Keratinocyte (primary cell): ENCODE data around the gene ASB14. TPM values are rescaled to one million over a fixed set of nuclear protein-coding genes. Genes with fewer than 3 reads are reported as not detected.

Experiments used
- DNase-seq: peaks from one replicate; pipeline ENCODE4 v3.0.0-alpha.2; 2011; ENCODE audit warnings: low read depth, missing footprints, low spot score
- FAIRE-seq: peaks from 2 replicates; lab custom pipeline; 2011; peaks lifted over from hg19 to GRCh38; lab: Jason Lieb, UNC
- H2AFZ ChIP-seq: 2 replicates; pipeline ENCODE4 v1.6.0; 2012; ENCODE audit warnings: low read length, control low read depth, inconsistent platforms; ENCODE audit not compliant: control insufficient read depth
- H3K27ac ChIP-seq: 2 replicates; pipeline ENCODE4 v1.5.1; 2011; ENCODE audit warnings: low read length; ENCODE audit not compliant: control insufficient read depth, insufficient read depth
- H3K27me3 ChIP-seq: 3 replicates; pipeline ENCODE4 v1.6.0; 2011; ENCODE audit warnings: low read length; ENCODE audit not compliant: control insufficient read depth, insufficient read depth; ENCODE audit errors: extremely low read depth
- H3K36me3 ChIP-seq, 2 experiments: 2 replicates in 1 of 2; 3 replicates in 1 of 2; pipeline ENCODE4 v1.5.1; 2011; ENCODE audit warnings: low read length in 2 of 2, mild to moderate bottlenecking in 1 of 2; ENCODE audit not compliant: control insufficient read depth in 2 of 2, insufficient read depth in 2 of 2; ENCODE audit errors: extremely low read depth in 1 of 2
- H3K4me1 ChIP-seq: 3 replicates; pipeline ENCODE4 v1.5.1; 2011; ENCODE audit warnings: low read length; ENCODE audit not compliant: control insufficient read depth, insufficient read depth; ENCODE audit errors: extremely low read depth
- H3K4me2 ChIP-seq: 3 replicates; pipeline ENCODE4 v1.6.0; 2011; ENCODE audit warnings: low read depth, low read length; ENCODE audit not compliant: control insufficient read depth, insufficient read depth; ENCODE audit errors: extremely low read depth
- H3K4me3 ChIP-seq, 3 experiments: fragments of 200-600 bp in 1 of 3; sonication (generic) in 1 of 3; 2 replicates in 2 of 3; 3 replicates in 1 of 3; pipeline ENCODE4 v1.5.1; 2011 to 2016; ENCODE audit warnings: low read length in 3 of 3, mild to moderate bottlenecking in 3 of 3, control low read depth in 2 of 3, inconsistent platforms in 1 of 3, low read depth in 1 of 3, mixed read lengths in 1 of 3, mixed run types in 1 of 3, moderate library complexity in 1 of 3; ENCODE audit not compliant: control insufficient read depth in 2 of 3, insufficient read depth in 2 of 3; ENCODE audit errors: extremely low read depth in 1 of 3
- H3K79me2 ChIP-seq: 2 replicates; pipeline ENCODE4 v1.6.0; 2012; ENCODE audit warnings: low read length; ENCODE audit not compliant: control insufficient read depth, insufficient read depth
- H3K9ac ChIP-seq: 3 replicates; pipeline ENCODE4 v1.6.0; 2011; ENCODE audit warnings: low read length; ENCODE audit not compliant: control insufficient read depth, insufficient read depth; ENCODE audit errors: extremely low read depth
- H3K9me1 ChIP-seq: 3 replicates; pipeline ENCODE4 v1.6.0; 2011; ENCODE audit warnings: low read length; ENCODE audit not compliant: control insufficient read depth, insufficient read depth; ENCODE audit errors: extremely low read depth
- H3K9me3 ChIP-seq: 2 replicates; pipeline ENCODE4 v1.5.1; 2012; ENCODE audit warnings: low read depth, low read length; ENCODE audit not compliant: control insufficient read depth
- H4K20me1 ChIP-seq: 3 replicates; pipeline ENCODE4 v1.6.0; 2011; ENCODE audit warnings: low read length; ENCODE audit not compliant: control insufficient read depth, insufficient read depth; ENCODE audit errors: extremely low read depth
- CTCF ChIP-seq, 3 experiments: IDR thresholded peaks in 1 of 3; conservative IDR thresholded peaks in 1 of 3; optimal IDR thresholded peaks in 1 of 3; 2 replicates in 2 of 3; 3 replicates in 1 of 3; pipeline versions ENCODE3 to v1.5.1; 2011; ENCODE audit warnings: low read length in 3 of 3, mild to moderate bottlenecking in 3 of 3, moderate library complexity in 2 of 3, control low read depth in 1 of 3, inconsistent platforms in 1 of 3; ENCODE audit not compliant: insufficient read depth in 2 of 3; ENCODE audit errors: extremely low read depth in 1 of 3
- EZH2 ChIP-seq: IDR thresholded peaks from one replicate; pipeline ENCODE4 v1.6.1; 2012; ENCODE audit warnings: inconsistent platforms, mild to moderate bottlenecking, low read length, moderate library complexity
- dilution Hi-C: fragments of 300-500 bp; cut with MboI; formaldehyde crosslinking; loops from one replicate; pipeline ENCODE4 v1.7.0; 2020; ENCODE audit warnings: low sequenced_read_pairs; ENCODE audit not compliant: extremely low pct_ligation_motif_present
- polyA plus RNA-seq, 5 experiments: library from polyadenylated mRNA; depleted of rRNA in 3 of 5; stranded (reverse) in 3 of 5; stranded (forward) in 1 of 5; unstranded in 1 of 5; fragments of >200 nt; gene quantifications; 1 replicate in 1 of 5; 2 replicates in 3 of 5; 3 replicates in 1 of 5; pipeline versions ENCODE4 v1.2.1 to v1.2.3, GENCODE V29; 2011 to 2012; ENCODE audit warnings: missing spikeins in 2 of 5, low read depth in 1 of 5, low replicate concordance in 1 of 5

ASB14 gene
- polyA plus RNA-seq, 1 donor (not counting 4 experiments of a cell fraction or from before 2014, with no cell fraction given): not detected

- H3K4me3 ChIP-seq: no peak overlapping the region
- FAIRE-seq (no peak), DNase-seq (no peak)
- dilution Hi-C loops: no loop called here
- H2AFZ ChIP-seq: no peak overlapping the region
- H3K9me3 ChIP-seq: no peaks in the 10 kb centered on the region
- no peaks in the 10 kb centered on the region for H3K79me2 ChIP-seq
- TF ChIP-seq CTCF (optimal IDR thresholded peaks at IDR 0.05 in 1 of 3, IDR thresholded peaks at IDR 0.05 in 1 of 3, conservative IDR thresholded peaks at IDR 0.05 in 1 of 3; ENCODE audit: extremely low read depth in 1 of 3, insufficient read depth in 2 of 3, low read length in 3 of 3): no peak
- TF ChIP-seq EZH2: no peak
- H3K27me3 ChIP-seq: no peaks in the 10 kb centered on the region
- no peak overlapping the region for H3K9ac ChIP-seq
- no peak overlapping the region for H3K4me2 ChIP-seq
- H3K27ac ChIP-seq: no peak overlapping the region
- no peaks in the 10 kb centered on the region for H4K20me1 ChIP-seq
- H3K36me3 ChIP-seq: peaks cover 3 to 8% of the 10 kb centered on the region in 2 experiments
- H3K4me1 ChIP-seq: no peaks in the 10 kb centered on the region
- H3K9me1 ChIP-seq: no peaks in the 10 kb centered on the region
Observed at GRCh38 chr3:57261119-57261518, 31.4 kb downstream of the ASB14 start.

GRCh38 chr3:57257678-57258077 is 34.8 kb downstream of the ASB14 start:
- TF ChIP-seq CTCF (optimal IDR thresholded peaks at IDR 0.05 in 1 of 3, IDR thresholded peaks at IDR 0.05 in 1 of 3, conservative IDR thresholded peaks at IDR 0.05 in 1 of 3; ENCODE audit: extremely low read depth in 1 of 3, insufficient read depth in 2 of 3, low read length in 3 of 3): no peak
- TF ChIP-seq EZH2: no peak
- Histone ChIP-seq H3K4me3 (no peak overlapping the region), H3K4me1 (no peaks in the 10 kb centered on the region), H3K36me3 (peaks cover 3 to 6% of the 10 kb centered on the region in 2 experiments), H3K27ac (no peak overlapping the region), H2AFZ (no peak overlapping the region), H3K4me2 (no peak overlapping the region), H3K9me3 (no peaks in the 10 kb centered on the region), H3K9me1 (no peaks in the 10 kb centered on the region), H3K9ac (no peak overlapping the region), H3K79me2 (no peaks in the 10 kb centered on the region), H4K20me1 (no peaks in the 10 kb centered on the region), H3K27me3 (no peaks in the 10 kb centered on the region)
- FAIRE-seq: no peak
- DNase-seq: no peak
- dilution Hi-C loops: no loop called here
